Measurements from ENCODE around the gene SELPLG.
"Not testable (repeated sequence)": the region's sequence is repeated elsewhere in the genome, so short reads cannot be mapped to it uniquely, and the experiment has no call there.

Gene SELPLG

GRCh38 chr12:108594960-108595710 is 38.6 kb downstream of the SELPLG start:
- in situ Hi-C loops (cut with MboI; ENCODE audit: low sequenced_read_pairs), result no loop called here

GRCh38 chr12:108594323-108594903 is 39.3 kb downstream of the SELPLG start:
- in situ Hi-C loops (cut with MboI; ENCODE audit: low sequenced_read_pairs), result no loop called here

GRCh38 chr12:108592033-108592909 is 41.4 kb downstream of the SELPLG start:
- in situ Hi-C loops (cut with MboI; ENCODE audit: low sequenced_read_pairs), result no loop called here

GRCh38 chr12:108591267-108591980 is 42.3 kb downstream of the SELPLG start:
- in situ Hi-C loops (cut with MboI; ENCODE audit: low sequenced_read_pairs), result no loop called here

- in situ Hi-C loops (cut with MboI; ENCODE audit: low sequenced_read_pairs), result not testable (repeated sequence)
Measured at GRCh38 chr12:108590463-108590862, 43.2 kb downstream of the SELPLG start.

- in situ Hi-C loops (cut with MboI; ENCODE audit: low sequenced_read_pairs), result no loop called here
Measured at GRCh38 chr12:108589840-108590229, 43.9 kb downstream of the SELPLG start.

- in situ Hi-C loops (cut with MboI; ENCODE audit: low sequenced_read_pairs), result no loop called here
Measured at GRCh38 chr12:108589028-108589839, 44.5 kb downstream of the SELPLG start.

- in situ Hi-C loops (cut with MboI; ENCODE audit: low sequenced_read_pairs), result no loop called here
Measured at GRCh38 chr12:108587826-108588225, 45.9 kb downstream of the SELPLG start.

- in situ Hi-C loops (cut with MboI; ENCODE audit: low sequenced_read_pairs), result no loop called here
Measured at GRCh38 chr12:108586306-108586705, 47.4 kb downstream of the SELPLG start.

- in situ Hi-C loops (cut with MboI; ENCODE audit: low sequenced_read_pairs), result no loop called here
Measured at GRCh38 chr12:108585864-108586263, 47.8 kb downstream of the SELPLG start.

GRCh38 chr12:108584456-108585065 is 49.1 kb downstream of the SELPLG start:
- in situ Hi-C loops (cut with MboI; ENCODE audit: low sequenced_read_pairs), result no loop called here

GRCh38 chr12:108583991-108584390 is 49.7 kb downstream of the SELPLG start:
- in situ Hi-C loops (cut with MboI; ENCODE audit: low sequenced_read_pairs), result no loop called here

GRCh38 chr12:108582978-108583770 is 50.5 kb downstream of the SELPLG start:
- in situ Hi-C loops (cut with MboI; ENCODE audit: low sequenced_read_pairs), result no loop called here

GRCh38 chr12:108582509-108582908 is 51.2 kb downstream of the SELPLG start:
- in situ Hi-C loops (cut with MboI; ENCODE audit: low sequenced_read_pairs), result no loop called here

- in situ Hi-C loops (cut with MboI; ENCODE audit: low sequenced_read_pairs), result no loop called here
Measured at GRCh38 chr12:108581311-108582227, 52.1 kb downstream of the SELPLG start.

- in situ Hi-C loops (cut with MboI; ENCODE audit: low sequenced_read_pairs), result no loop called here
Measured at GRCh38 chr12:108580531-108580930, 53.2 kb downstream of the SELPLG start.

GRCh38 chr12:108578813-108579212 is 54.9 kb downstream of the SELPLG start:
- in situ Hi-C loops (cut with MboI; ENCODE audit: low sequenced_read_pairs), result no loop called here

GRCh38 chr12:108578264-108578663 is 55.4 kb downstream of the SELPLG start:
- in situ Hi-C loops (cut with MboI; ENCODE audit: low sequenced_read_pairs), result no loop called here

Data from HL-60/S4 treated with retinoic acid at 250 ng/mL for 4 days and 3 days (cell line).